Loucy (cell line): ENCODE measurements around the gene KCNK18.

Source experiments
- H2AFZ ChIP-seq: fragments of 200-600 bp; sonication (generic); 2 replicates; pipeline ENCODE4 v1.6.0; 2016; ENCODE audit warnings: antibody characterized with exemption, mild to moderate bottlenecking, low read length, moderate library complexity
- H3F3A ChIP-seq: fragments of 200-600 bp; 2 replicates; pipeline ENCODE4 v1.6.0; 2016; ENCODE audit warnings: antibody characterized with exemption, low read depth, mild to moderate bottlenecking
- H3K27me3 ChIP-seq: fragments of 200-600 bp; sonication (generic); 2 replicates; pipeline ENCODE4 v1.6.1; 2014; ENCODE audit warnings: low read length, mild to moderate bottlenecking; ENCODE audit not compliant: insufficient read depth, poor library complexity, severe bottlenecking
- H3K36me3 ChIP-seq: fragments of 200-600 bp; sonication (generic); 2 replicates; pipeline ENCODE4 v1.6.1; 2016; ENCODE audit warnings: low read length; ENCODE audit not compliant: insufficient read depth
- H3K4me1 ChIP-seq: fragments of 200-600 bp; sonication (generic); 2 replicates; pipeline ENCODE4 v1.5.1; 2014; ENCODE audit warnings: low read length, mild to moderate bottlenecking; ENCODE audit not compliant: insufficient read depth, poor library complexity, severe bottlenecking
- H3K4me2 ChIP-seq: fragments of 200-600 bp; sonication (generic); 2 replicates; pipeline ENCODE4 v1.6.0; 2014; ENCODE audit warnings: antibody characterized with exemption, low read length, low read depth, mild to moderate bottlenecking; ENCODE audit not compliant: poor library complexity, severe bottlenecking
- H3K4me3 ChIP-seq: fragments of 200-600 bp; sonication (generic); 2 replicates; pipeline ENCODE4 v1.5.1; 2014; ENCODE audit warnings: low read length, mild to moderate bottlenecking, mixed read lengths; ENCODE audit not compliant: poor library complexity, severe bottlenecking
- H3K79me2 ChIP-seq: fragments of 200-600 bp; sonication (generic); 2 replicates; pipeline ENCODE4 v1.6.1; 2014; ENCODE audit warnings: low read length; ENCODE audit not compliant: insufficient read depth
- H3K9ac ChIP-seq: fragments of 200-600 bp; sonication (generic); 2 replicates; pipeline ENCODE4 v1.6.0; 2014; ENCODE audit warnings: mild to moderate bottlenecking, low read depth, low read length, moderate library complexity; ENCODE audit not compliant: poor library complexity, severe bottlenecking
- H3K9me2 ChIP-seq: fragments of 200-600 bp; sonication (generic); replicated peaks from 2 replicates; pipeline ENCODE4 v1.6.1; 2016; ENCODE audit warnings: low read depth, low read length, mixed read lengths
- H3K9me3 ChIP-seq: fragments of 200-600 bp; sonication (generic); 2 replicates; pipeline ENCODE4 v1.6.1; 2014; ENCODE audit warnings: mild to moderate bottlenecking, antibody characterized with exemption, low read length, low read depth; ENCODE audit not compliant: insufficient read depth
- H4K20me1 ChIP-seq: fragments of 200-600 bp; sonication (generic); 2 replicates; pipeline ENCODE4 v1.6.0; 2014; ENCODE audit warnings: antibody characterized with exemption, low read length, mild to moderate bottlenecking; ENCODE audit not compliant: insufficient read depth, poor library complexity, severe bottlenecking
- EZH2phosphoT487 ChIP-seq: fragments of 200-600 bp; IDR thresholded peaks from 2 replicates; pipeline ENCODE4 v1.6.1; 2018; ENCODE audit warnings: antibody characterized with exemption, mild to moderate bottlenecking, moderate library complexity, borderline replicate concordance
- TF ChIP-seq, protein P1 (sequence below): fragments of 200-600 bp; sonication (generic); conservative IDR thresholded peaks from 2 replicates; pipeline ENCODE4 v1.5.1; 2014; ENCODE audit warnings: mild to moderate bottlenecking, antibody characterized with exemption, low read length

KCNK18 gene

DNA sequence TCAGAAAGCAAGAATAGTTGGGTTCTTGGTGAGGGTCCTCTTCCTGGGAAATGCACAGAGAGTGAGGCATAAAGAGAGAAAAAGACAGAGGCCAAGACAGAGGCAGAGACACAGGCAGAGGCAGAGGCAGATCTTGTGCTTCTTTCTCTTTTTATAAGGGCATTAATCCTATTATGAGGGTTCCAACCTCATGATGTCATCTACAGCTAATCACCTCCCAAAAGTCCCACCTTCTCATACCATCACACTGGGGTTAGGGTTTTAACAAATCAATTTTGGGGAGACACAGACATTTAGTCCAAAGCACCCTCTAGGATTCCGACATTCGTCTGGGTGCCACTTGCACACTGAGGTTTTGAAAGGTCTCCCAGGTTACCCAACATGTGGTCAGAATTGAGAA is 17.8 kb downstream of the KCNK18 start:
- TF ChIP-seq, protein P1, sequence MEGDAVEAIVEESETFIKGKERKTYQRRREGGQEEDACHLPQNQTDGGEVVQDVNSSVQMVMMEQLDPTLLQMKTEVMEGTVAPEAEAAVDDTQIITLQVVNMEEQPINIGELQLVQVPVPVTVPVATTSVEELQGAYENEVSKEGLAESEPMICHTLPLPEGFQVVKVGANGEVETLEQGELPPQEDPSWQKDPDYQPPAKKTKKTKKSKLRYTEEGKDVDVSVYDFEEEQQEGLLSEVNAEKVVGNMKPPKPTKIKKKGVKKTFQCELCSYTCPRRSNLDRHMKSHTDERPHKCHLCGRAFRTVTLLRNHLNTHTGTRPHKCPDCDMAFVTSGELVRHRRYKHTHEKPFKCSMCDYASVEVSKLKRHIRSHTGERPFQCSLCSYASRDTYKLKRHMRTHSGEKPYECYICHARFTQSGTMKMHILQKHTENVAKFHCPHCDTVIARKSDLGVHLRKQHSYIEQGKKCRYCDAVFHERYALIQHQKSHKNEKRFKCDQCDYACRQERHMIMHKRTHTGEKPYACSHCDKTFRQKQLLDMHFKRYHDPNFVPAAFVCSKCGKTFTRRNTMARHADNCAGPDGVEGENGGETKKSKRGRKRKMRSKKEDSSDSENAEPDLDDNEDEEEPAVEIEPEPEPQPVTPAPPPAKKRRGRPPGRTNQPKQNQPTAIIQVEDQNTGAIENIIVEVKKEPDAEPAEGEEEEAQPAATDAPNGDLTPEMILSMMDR: no peak
- no peak for TF ChIP-seq EZH2phosphoT487
- H3K27me3 ChIP-seq: no peaks in the 10 kb centered on the region
- no peaks in the 10 kb centered on the region for H3K36me3 ChIP-seq

DNA sequence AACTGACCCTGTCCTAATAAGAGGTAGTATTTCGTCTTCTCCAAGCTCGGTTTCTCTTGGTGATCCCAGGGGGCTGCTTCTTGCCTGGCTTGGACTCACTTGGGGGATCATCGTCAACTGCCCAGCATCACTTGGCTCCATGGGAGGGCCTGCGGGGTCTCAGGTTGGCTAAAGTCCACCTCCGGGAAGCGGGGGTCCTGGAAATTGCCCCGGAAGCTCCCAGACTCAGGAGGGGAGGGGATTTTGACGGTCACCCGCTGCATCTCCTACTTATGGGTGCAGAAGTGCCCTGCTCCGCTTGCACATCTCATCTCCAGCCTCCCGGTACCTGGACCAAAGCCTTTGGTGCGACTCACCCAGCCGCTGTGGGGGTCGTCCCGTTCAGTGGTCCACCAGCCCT is 18.7 kb downstream of the KCNK18 start:
- no peaks in the 10 kb centered on the region for H3K36me3 ChIP-seq
- TF ChIP-seq, protein P1: no peak
- no peak for TF ChIP-seq EZH2phosphoT487
- H3K9ac ChIP-seq: no peak overlapping the region

More for the DNA sequence above, 17.8 kb downstream of the KCNK18 start:
- no peak overlapping the region for H3K4me2 ChIP-seq
- no peak overlapping the region for H3K4me3 ChIP-seq
- H3K9me2 ChIP-seq: no peaks in the 10 kb centered on the region
- no peak overlapping the region for H3K9ac ChIP-seq
- H3K9me3 ChIP-seq: no peaks in the 10 kb centered on the region; the same call in 1 of the 2 replicates
- no peaks in the 10 kb centered on the region for H3K4me1 ChIP-seq
- no peak overlapping the region for H2AFZ ChIP-seq
- no peaks in the 10 kb centered on the region for H4K20me1 ChIP-seq
- no peaks in the 10 kb centered on the region for H3F3A ChIP-seq
- no peaks in the 10 kb centered on the region for H3K79me2 ChIP-seq

DNA sequence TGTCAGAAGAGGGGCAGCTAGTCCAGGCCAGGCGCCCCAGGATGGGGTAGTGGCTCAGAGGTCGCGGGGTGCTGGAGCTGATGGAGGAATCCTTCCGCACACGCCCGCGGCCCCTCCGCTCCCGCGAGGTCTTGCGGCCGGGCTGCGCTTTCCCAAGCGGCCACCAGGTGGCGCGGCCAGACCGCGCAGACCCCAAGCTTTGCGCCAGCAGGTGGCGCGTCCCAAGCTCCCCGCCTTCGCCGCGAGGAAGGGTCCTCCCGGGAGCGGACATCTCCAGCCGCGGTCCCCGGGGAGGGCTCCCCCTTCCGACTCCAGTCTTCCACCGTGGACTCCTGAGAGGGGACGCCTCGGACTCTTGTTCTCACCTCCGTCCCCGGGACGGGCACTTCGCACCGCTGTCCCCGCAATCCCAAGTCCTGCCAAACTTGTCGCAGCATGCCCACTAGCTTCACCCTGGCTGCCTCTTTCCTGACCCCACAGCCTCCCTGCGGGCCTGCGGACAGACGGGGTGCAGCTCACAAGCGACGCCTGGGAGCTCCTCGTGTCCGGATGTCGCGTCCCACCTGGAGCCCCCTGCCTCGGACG is 19.4 kb downstream of the KCNK18 start:
- Histone ChIP-seq H2AFZ (no peak overlapping the region), H3K4me3 (no peak overlapping the region), H3K9ac (no peak overlapping the region)

More for the DNA sequence above, 18.7 kb downstream of the KCNK18 start:
- no peak overlapping the region for H2AFZ ChIP-seq
- H3K4me1 ChIP-seq: no peaks in the 10 kb centered on the region
- H3K9me3 ChIP-seq: no peaks in the 10 kb centered on the region; the same call in 1 of the 2 replicates
- no peaks in the 10 kb centered on the region for H3K79me2 ChIP-seq
- no peaks in the 10 kb centered on the region for H3F3A ChIP-seq
- H3K4me3 ChIP-seq: no peak overlapping the region
- no peaks in the 10 kb centered on the region for H4K20me1 ChIP-seq
- no peak overlapping the region for H3K4me2 ChIP-seq
- no peaks in the 10 kb centered on the region for H3K9me2 ChIP-seq
- H3K27me3 ChIP-seq: no peaks in the 10 kb centered on the region

More for the DNA sequence above, 19.4 kb downstream of the KCNK18 start:
- no peaks in the 10 kb centered on the region for H4K20me1 ChIP-seq
- no peaks in the 10 kb centered on the region for H3K27me3 ChIP-seq
- no peaks in the 10 kb centered on the region; the same call in 1 of the 2 replicates for H3K9me3 ChIP-seq
- peak overlapping the region; percentile 39 for H3K4me2 ChIP-seq
- H3K9me2 ChIP-seq: no peaks in the 10 kb centered on the region
- no peaks in the 10 kb centered on the region for H3F3A ChIP-seq
- no peaks in the 10 kb centered on the region for H3K79me2 ChIP-seq
- H3K36me3 ChIP-seq: no peaks in the 10 kb centered on the region
- TF ChIP-seq, protein P1: peak; percentile 89
- no peak for TF ChIP-seq EZH2phosphoT487
- no peaks in the 10 kb centered on the region for H3K4me1 ChIP-seq
